Left ventricle myocardium inferior (tissue), 1 donor: ENCODE results near the gene ARHGAP12. TPM values are rescaled to one million over a fixed set of nuclear protein-coding genes. Genes with fewer than 3 reads are reported as not detected.
A peak's percentile ranks its signal among the peaks of the same experiment; 100 is the strongest.

Experiments used
- DNase-seq: peaks from one replicate; pipeline ENCODE4 v3.0.0-alpha.2; 2020
- H3K27ac ChIP-seq: fragments of 200-600 bp; replicated peaks from 2 replicates; pipeline ENCODE4 v1.8.0; 2021
- H3K27me3 ChIP-seq: fragments of 200-600 bp; 2 replicates; pipeline ENCODE4 v1.8.0; 2021; ENCODE audit warnings: low read depth
- H3K36me3 ChIP-seq: fragments of 200-600 bp; 2 replicates; pipeline ENCODE4 v1.8.0; 2021
- H3K4me1 ChIP-seq: fragments of 200-600 bp; 2 replicates; pipeline ENCODE4 v1.8.0; 2021
- H3K4me3 ChIP-seq: fragments of 200-600 bp; 2 replicates; pipeline ENCODE4 v1.8.0; 2021; ENCODE audit warnings: mild to moderate bottlenecking, moderate library complexity
- H3K9me3 ChIP-seq: fragments of 200-600 bp; replicated peaks from 2 replicates; pipeline ENCODE4 v1.8.0; 2021
- CTCF ChIP-seq: fragments of 200-600 bp; IDR thresholded peaks from 2 replicates; pipeline ENCODE4 v1.8.0; 2021; ENCODE audit warnings: antibody characterized with exemption, mild to moderate bottlenecking, borderline replicate concordance
- intact Hi-C: fragments of 100-400 bp; cut with micrococcal nuclease; formaldehyde crosslinking; loops from one replicate; pipeline ENCODE4 v1.11.0; 2022
- total RNA-seq: library from RNA; stranded (reverse); fragmentation: NEBNext Ultra II Directional; extraction: Animal tissue kit (Norgen Biotek cat#: 25700); gene quantifications from one replicate; pipeline ENCODE4 v1.2.1, GENCODE V29; 2021
- donor health status: DM: no; HTN: yes; CAD: no; lungs with severe emphysema.

The ARHGAP12 gene
- total RNA-seq, 1 donor from 2014 or later: 22.1 TPM

GRCh38 chr10:31927884-31928548 lies 615 bp downstream of the ARHGAP12 start:
- H3K4me3 ChIP-seq: peak overlapping the region; percentile 83
- H3K4me1 ChIP-seq: peaks cover 50% of the 10 kb centered on the region
- intact Hi-C loops: no loop called here
- no peaks in the 10 kb centered on the region for H3K27me3 ChIP-seq
- peak; percentile 44 for DNase-seq
- no peaks in the 10 kb centered on the region for H3K9me3 ChIP-seq
- no peaks in the 10 kb centered on the region for H3K36me3 ChIP-seq
- peak; percentile 48 for TF ChIP-seq CTCF
- H3K27ac ChIP-seq: peak overlapping the region; percentile 98

GRCh38 chr10:31927565-31927883 lies 1.1 kb downstream of the ARHGAP12 start:
- intact Hi-C loops: no loop called here
- H3K27me3 ChIP-seq: no peaks in the 10 kb centered on the region
- peak overlapping the region; percentile 83 for H3K4me3 ChIP-seq
- peaks cover 50% of the 10 kb centered on the region for H3K4me1 ChIP-seq
- H3K36me3 ChIP-seq: no peaks in the 10 kb centered on the region
- H3K27ac ChIP-seq: peak overlapping the region; percentile 98
- TF ChIP-seq CTCF: no peak
- DNase-seq: no peak
- H3K9me3 ChIP-seq: no peaks in the 10 kb centered on the region

- no peaks in the 10 kb centered on the region for H3K36me3 ChIP-seq
- no peaks in the 10 kb centered on the region for H3K9me3 ChIP-seq
- H3K4me3 ChIP-seq: peak overlapping the region; percentile 83
- peaks cover 50% of the 10 kb centered on the region for H3K4me1 ChIP-seq
- H3K27ac ChIP-seq: peak overlapping the region; percentile 98
- H3K27me3 ChIP-seq: no peaks in the 10 kb centered on the region
- intact Hi-C loops: no loop called here
- no peak for DNase-seq
- no peak for TF ChIP-seq CTCF
Observed at GRCh38 chr10:31926765-31927564, 1.7 kb downstream of the ARHGAP12 start.

GRCh38 chr10:31926160-31926559 lies 2.5 kb downstream of the ARHGAP12 start:
- no peaks in the 10 kb centered on the region for H3K36me3 ChIP-seq
- intact Hi-C loops: no loop called here
- H3K27me3 ChIP-seq: no peaks in the 10 kb centered on the region
- DNase-seq: no peak
- H3K27ac ChIP-seq: no peak overlapping the region
- no peak for TF ChIP-seq CTCF
- H3K4me3 ChIP-seq: no peak overlapping the region
- H3K4me1 ChIP-seq: peaks cover 50% of the 10 kb centered on the region
- H3K9me3 ChIP-seq: no peaks in the 10 kb centered on the region

- DNase-seq: no peak
- Histone ChIP-seq H3K4me1 (peaks cover 40% of the 10 kb centered on the region), H3K4me3 (no peak overlapping the region)
Observed at GRCh38 chr10:31924833-31925232, 3.8 kb downstream of the ARHGAP12 start.

More at GRCh38 chr10:31924833-31925232, 3.8 kb downstream of the ARHGAP12 start:
- no peaks in the 10 kb centered on the region for H3K9me3 ChIP-seq
- TF ChIP-seq CTCF: no peak
- H3K27ac ChIP-seq: no peak overlapping the region
- intact Hi-C loops: no loop called here
- no peaks in the 10 kb centered on the region for H3K27me3 ChIP-seq
- no peaks in the 10 kb centered on the region for H3K36me3 ChIP-seq
